DND-41 (cell line): ENCODE measurements around the gene FBXO11.

Source experiments
- ATAC-seq: fragments of 200-7000 bp; cut with Tn5 transposase; 3 replicates; pipeline ENCODE4 v1.9.1; 2021; ENCODE audit warnings: low read depth; ENCODE audit not compliant: insufficient read depth
- DNase-seq: peaks from one replicate; pipeline ENCODE4 v3.0.0-alpha.2; 2020
- H2AFZ ChIP-seq: 2 replicates; pipeline ENCODE4 v1.6.0; 2012; ENCODE audit warnings: low read depth, low read length
- H3K27ac ChIP-seq: 2 replicates; pipeline ENCODE4 v1.5.1; 2012; ENCODE audit warnings: low read length, inconsistent platforms
- H3K27me3 ChIP-seq: fragments of 200-600 bp; sonication (generic); 2 replicates; pipeline ENCODE4 v1.6.0; 2012; ENCODE audit warnings: low read length, mild to moderate bottlenecking, inconsistent platforms; ENCODE audit not compliant: insufficient read depth, poor library complexity
- H3K36me3 ChIP-seq: 2 replicates; pipeline ENCODE4 v1.5.1; 2012; ENCODE audit warnings: low read length, inconsistent platforms; ENCODE audit not compliant: insufficient read depth
- H3K4me1 ChIP-seq: 2 replicates; pipeline ENCODE4 v1.5.1; 2012; ENCODE audit warnings: mild to moderate bottlenecking, low read length; ENCODE audit not compliant: insufficient read depth
- H3K4me2 ChIP-seq: 2 replicates; pipeline ENCODE4 v1.6.0; 2012; ENCODE audit warnings: mild to moderate bottlenecking, moderate library complexity, low read length, inconsistent platforms; ENCODE audit not compliant: insufficient read depth
- H3K4me3 ChIP-seq, 2 experiments: fragments of 200-600 bp in 1 of 2; shearing (Covaris generic) in 1 of 2; 2 replicates each; pipeline ENCODE4 v1.5.1; 2012 to 2016; ENCODE audit warnings: inconsistent platforms in 2 of 2, low read length in 2 of 2, mild to moderate bottlenecking in 2 of 2, low read depth in 1 of 2, moderate library complexity in 1 of 2
- H3K79me2 ChIP-seq: 2 replicates; pipeline ENCODE4 v1.6.0; 2012; ENCODE audit warnings: low read length, inconsistent platforms; ENCODE audit not compliant: insufficient read depth
- H3K9ac ChIP-seq: 2 replicates; pipeline ENCODE4 v1.6.0; 2012; ENCODE audit warnings: low read depth, mild to moderate bottlenecking, inconsistent platforms, low read length, moderate library complexity
- H3K9me3 ChIP-seq: 2 replicates; pipeline ENCODE4 v1.5.1; 2012; ENCODE audit warnings: low read length, moderate library complexity, mild to moderate bottlenecking, inconsistent platforms; ENCODE audit not compliant: insufficient read depth, severe bottlenecking
- H4K20me1 ChIP-seq: 2 replicates; pipeline ENCODE4 v1.6.0; 2012; ENCODE audit warnings: low read length; ENCODE audit not compliant: insufficient read depth
- EZH2 ChIP-seq: IDR thresholded peaks from 3 replicates; pipeline ENCODE4 v1.6.1; 2012; ENCODE audit warnings: borderline replicate concordance, low read depth, mild to moderate bottlenecking, moderate library complexity, low read length, inconsistent platforms; ENCODE audit not compliant: severe bottlenecking
- TF ChIP-seq, protein P1 (sequence below): IDR thresholded peaks from 2 replicates; pipeline ENCODE4 v1.5.1; 2012; ENCODE audit warnings: borderline replicate concordance, low read length, moderate library complexity, mild to moderate bottlenecking; ENCODE audit not compliant: poor library complexity, severe bottlenecking; ENCODE audit errors: extremely low read depth

Gene FBXO11

GRCh38 chr2:47747878-47748277 is 158.4 kb downstream of the FBXO11 start:
- H3K4me1 ChIP-seq: no peaks in the 10 kb centered on the region
- H3K4me3 ChIP-seq: no peak overlapping the region
- no peaks in the 10 kb centered on the region for H3K79me2 ChIP-seq
- H3K4me2 ChIP-seq: no peak overlapping the region
- TF ChIP-seq, protein P1, sequence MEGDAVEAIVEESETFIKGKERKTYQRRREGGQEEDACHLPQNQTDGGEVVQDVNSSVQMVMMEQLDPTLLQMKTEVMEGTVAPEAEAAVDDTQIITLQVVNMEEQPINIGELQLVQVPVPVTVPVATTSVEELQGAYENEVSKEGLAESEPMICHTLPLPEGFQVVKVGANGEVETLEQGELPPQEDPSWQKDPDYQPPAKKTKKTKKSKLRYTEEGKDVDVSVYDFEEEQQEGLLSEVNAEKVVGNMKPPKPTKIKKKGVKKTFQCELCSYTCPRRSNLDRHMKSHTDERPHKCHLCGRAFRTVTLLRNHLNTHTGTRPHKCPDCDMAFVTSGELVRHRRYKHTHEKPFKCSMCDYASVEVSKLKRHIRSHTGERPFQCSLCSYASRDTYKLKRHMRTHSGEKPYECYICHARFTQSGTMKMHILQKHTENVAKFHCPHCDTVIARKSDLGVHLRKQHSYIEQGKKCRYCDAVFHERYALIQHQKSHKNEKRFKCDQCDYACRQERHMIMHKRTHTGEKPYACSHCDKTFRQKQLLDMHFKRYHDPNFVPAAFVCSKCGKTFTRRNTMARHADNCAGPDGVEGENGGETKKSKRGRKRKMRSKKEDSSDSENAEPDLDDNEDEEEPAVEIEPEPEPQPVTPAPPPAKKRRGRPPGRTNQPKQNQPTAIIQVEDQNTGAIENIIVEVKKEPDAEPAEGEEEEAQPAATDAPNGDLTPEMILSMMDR: no peak
- no peak for TF ChIP-seq EZH2
- no peaks in the 10 kb centered on the region for H3K27me3 ChIP-seq
- no peak overlapping the region for H3K27ac ChIP-seq
- no peaks in the 10 kb centered on the region for H3K36me3 ChIP-seq
- DNase-seq (no peak), ATAC-seq (no peak)
- H3K9ac ChIP-seq: no peak overlapping the region
- no peaks in the 10 kb centered on the region for H3K9me3 ChIP-seq
- H2AFZ ChIP-seq: no peak overlapping the region
- no peaks in the 10 kb centered on the region for H4K20me1 ChIP-seq

DNA sequence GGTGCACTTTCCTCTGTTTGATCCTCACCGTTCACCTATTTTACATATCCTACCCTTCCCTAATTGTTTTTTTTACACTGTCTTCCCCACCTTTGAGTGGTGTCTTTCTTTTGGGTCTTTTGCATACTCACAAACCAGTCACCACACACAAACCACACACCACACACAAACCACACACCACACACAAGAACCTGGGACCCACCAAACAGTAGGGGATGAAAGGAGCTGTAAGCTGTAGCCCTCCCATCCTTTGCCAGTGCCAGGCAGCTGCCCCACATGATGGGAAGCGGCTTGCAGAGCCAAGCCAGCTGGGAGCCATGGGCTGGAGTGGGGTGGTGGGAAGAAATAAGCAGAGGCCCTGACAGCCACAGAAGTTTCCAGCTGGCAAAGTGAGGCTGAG is 162.2 kb downstream of the FBXO11 start:
- Histone ChIP-seq H3K4me3 (no peak overlapping the region), H4K20me1 (no peaks in the 10 kb centered on the region), H3K36me3 (no peaks in the 10 kb centered on the region), H3K79me2 (no peaks in the 10 kb centered on the region), H3K4me1 (no peaks in the 10 kb centered on the region), H3K27ac (no peak overlapping the region), H3K4me2 (no peak overlapping the region), H3K9ac (no peak overlapping the region), H3K9me3 (no peaks in the 10 kb centered on the region), H2AFZ (no peak overlapping the region), H3K27me3 (no peaks in the 10 kb centered on the region)
- TF ChIP-seq, protein P1: no peak
- no peak for TF ChIP-seq EZH2
- ATAC-seq (peak; percentile 61; the same call in 1 of the 3 replicates), DNase-seq (peak; percentile 19)

GRCh38 chr2:47741637-47742036 is 164.7 kb downstream of the FBXO11 start:
- H3K4me1 ChIP-seq: no peaks in the 10 kb centered on the region
- H3K4me2 ChIP-seq: no peak overlapping the region
- H3K9me3 ChIP-seq: no peaks in the 10 kb centered on the region
- ATAC-seq (no peak), DNase-seq (no peak)
- no peak overlapping the region for H3K4me3 ChIP-seq
- H3K27ac ChIP-seq: no peak overlapping the region
- H3K27me3 ChIP-seq: no peaks in the 10 kb centered on the region
- H2AFZ ChIP-seq: no peak overlapping the region
- TF ChIP-seq EZH2: no peak
- TF ChIP-seq, protein P1: no peak
- no peaks in the 10 kb centered on the region for H3K79me2 ChIP-seq
- H3K9ac ChIP-seq: no peak overlapping the region
- no peaks in the 10 kb centered on the region for H4K20me1 ChIP-seq
- H3K36me3 ChIP-seq: no peaks in the 10 kb centered on the region

DNA sequence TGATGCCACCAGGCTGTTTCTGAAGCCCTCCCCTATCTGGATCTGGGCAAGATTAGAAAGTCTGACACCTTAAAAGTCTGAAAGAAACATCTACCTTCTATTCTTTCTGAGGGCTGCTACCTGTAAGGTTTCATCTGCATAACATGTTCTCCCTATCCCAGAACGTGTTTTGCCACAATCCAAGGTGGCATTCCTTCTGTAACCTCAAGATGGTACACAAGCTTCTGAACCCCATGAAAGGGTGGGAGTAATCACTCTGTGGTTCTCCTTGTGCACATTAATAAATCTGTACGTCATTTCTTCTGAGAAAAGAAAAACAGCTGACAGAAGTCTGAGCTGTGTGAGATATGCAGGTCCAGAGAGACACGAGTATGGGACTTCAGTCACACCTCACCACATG is 165.2 kb downstream of the FBXO11 start:
- H3K36me3 ChIP-seq: no peaks in the 10 kb centered on the region
- no peak for DNase-seq

More for the DNA sequence above, 165.2 kb downstream of the FBXO11 start:
- Histone ChIP-seq H4K20me1 (no peaks in the 10 kb centered on the region), H3K4me3 (no peak overlapping the region), H3K9me3 (no peaks in the 10 kb centered on the region), H3K9ac (no peak overlapping the region), H3K27ac (no peak overlapping the region), H3K27me3 (no peaks in the 10 kb centered on the region), H3K4me1 (no peaks in the 10 kb centered on the region), H3K4me2 (no peak overlapping the region), H3K79me2 (no peaks in the 10 kb centered on the region), H2AFZ (no peak overlapping the region)
- TF ChIP-seq, protein P1: no peak
- no peak for TF ChIP-seq EZH2
- ATAC-seq: no peak
